G401 (cell line): ENCODE results near the gene KCNK4. TPM values are rescaled to one million over a fixed set of nuclear protein-coding genes. Genes with fewer than 3 reads are reported as not detected.

Source experiments
- DNase-seq: peaks from one replicate; pipeline ENCODE4 v3.0.0-alpha.2; 2015; ENCODE audit warnings: low spot score
- in situ Hi-C: cut with HindIII; loops from 2 replicates; pipeline ENCODE4 v1.10.0; 2016; ENCODE audit warnings: low sequenced_read_pairs, mixed read lengths
- total RNA-seq: library from RNA; depleted of rRNA; stranded (reverse); fragments of >200 nt; shearing (Covaris generic); gene quantifications from 2 replicates; pipeline ENCODE4 v1.2.3, GENCODE V29; 2014; rRNA removed

KCNK4 gene
- total RNA-seq, 1 experiment from 2014 or later: 0.14 TPM

- in situ Hi-C loops: no loop called here
- DNase-seq: no peak
Measured at GRCh38 chr11:64339286-64339685, 48.2 kb downstream of the KCNK4 start.

GRCh38 chr11:64339754-64340408, 48.8 kb downstream of the KCNK4 start, which contains the start of gene CCDC88B:
Gene CCDC88B, plus strand, starts transcription at chr11:64340204. Its CDS starts 63 bp downstream, at chr11:64340267.
- in situ Hi-C loops: no loop called here

GRCh38 chr11:64340671-64341335, 49.7 kb downstream of the KCNK4 start:
- no peak for DNase-seq
- in situ Hi-C loops: no loop called here

More at GRCh38 chr11:64339754-64340408, 48.8 kb downstream of the KCNK4 start, which contains the start of gene CCDC88B:
- no peak for DNase-seq

GRCh38 chr11:64341429-64341828, 50.3 kb downstream of the KCNK4 start:
- no peak for DNase-seq

GRCh38 chr11:64341851-64342791, 51.0 kb downstream of the KCNK4 start:
- in situ Hi-C loops: no loop called here
- peak; percentile 90 for DNase-seq

More at GRCh38 chr11:64341429-64341828, 50.3 kb downstream of the KCNK4 start:
- in situ Hi-C loops: no loop called here

GRCh38 chr11:64342869-64343745, 52.0 kb downstream of the KCNK4 start:
- in situ Hi-C loops: no loop called here
- DNase-seq: no peak

GRCh38 chr11:64343767-64344559, 52.9 kb downstream of the KCNK4 start:
- peak; percentile 52 for DNase-seq
- in situ Hi-C loops: no loop called here

- no peak for DNase-seq
- in situ Hi-C loops: no loop called here
Measured at GRCh38 chr11:64344787-64345186, 53.7 kb downstream of the KCNK4 start.

GRCh38 chr11:64347193-64347867, 56.2 kb downstream of the KCNK4 start:
- no peak for DNase-seq
- in situ Hi-C loops: no loop called here

GRCh38 chr11:64348383-64349024, 57.4 kb downstream of the KCNK4 start:
- DNase-seq: peak; percentile 88
- in situ Hi-C loops: no loop called here

GRCh38 chr11:64349025-64349387, 57.9 kb downstream of the KCNK4 start:
- in situ Hi-C loops: no loop called here
- DNase-seq: no peak

GRCh38 chr11:64349404-64349803, 58.3 kb downstream of the KCNK4 start:
- in situ Hi-C loops: no loop called here
- no peak for DNase-seq

Other genes with a start within 250 kb of the KCNK4 start
- 85.0 and 93.2 TPM in 2 replicates for gene MACROD1, start 125.2 kb upstream of the KCNK4 start, total RNA-seq
- 241 and 363 TPM in 2 replicates for gene STIP1, start 105.1 kb upstream of the KCNK4 start, total RNA-seq
- gene FERMT3, start 84.6 kb upstream of the KCNK4 start, total RNA-seq: 5.9 TPM in 1 of 2 replicates, not detected in the other
- gene TRPT1, start 65.1 kb upstream of the KCNK4 start, total RNA-seq: 28.9 and 46.2 TPM in 2 replicates
- 33.3 and 34.2 TPM in 2 replicates for gene NUDT22, start 65.0 kb upstream of the KCNK4 start, total RNA-seq
- gene DNAJC4, start 60.8 kb upstream of the KCNK4 start, total RNA-seq: 10.3 and 24.1 TPM in 2 replicates
- gene VEGFB, start 56.7 kb upstream of the KCNK4 start, total RNA-seq: 14.6 and 27.0 TPM in 2 replicates
- 20.6 and 27.8 TPM in 2 replicates for gene FKBP2, start 50.2 kb upstream of the KCNK4 start, total RNA-seq
- gene PPP1R14B, start 44.4 kb upstream of the KCNK4 start, total RNA-seq: 293 and 394 TPM in 2 replicates
- gene PLCB3, start 39.8 kb upstream of the KCNK4 start, total RNA-seq: 59.3 and 62.7 TPM in 2 replicates
- 146 and 183 TPM in 2 replicates for gene BAD, start 6.6 kb upstream of the KCNK4 start, total RNA-seq
- gene GPR137, start 5.5 kb upstream of the KCNK4 start, total RNA-seq: 17.8 and 25.9 TPM in 2 replicates
- gene CATSPERZ, start 9.1 kb downstream of the KCNK4 start, total RNA-seq: not detected in 2 replicates
- gene ESRRA, start 14.2 kb downstream of the KCNK4 start, total RNA-seq: 42.0 and 75.5 TPM in 2 replicates
- 313 and 472 TPM in 2 replicates for gene TRMT112, start 26.3 kb downstream of the KCNK4 start, total RNA-seq
- gene PRDX5, start 26.8 kb downstream of the KCNK4 start, total RNA-seq: 341 and 414 TPM in 2 replicates
- gene CCDC88B, start 48.9 kb downstream of the KCNK4 start, total RNA-seq: 15.1 and 26.6 TPM in 2 replicates
- 113 and 126 TPM in 2 replicates for gene RPS6KA4, start 67.9 kb downstream of the KCNK4 start, total RNA-seq